ENCODE data around the gene BCL2. TPM values are rescaled to one million over a fixed set of nuclear protein-coding genes. Genes with fewer than 3 reads are reported as not detected.

Gene BCL2
- total RNA-seq, 1 donor from 2014 or later = 2.4 TPM

GRCh38 chr18:63315131-63315662 is 4.4 kb downstream of the BCL2 start:
- TF ChIP-seq CTCF (IDR thresholded peaks at IDR 0.05; ENCODE audit: insufficient read depth, low read length, severe bottlenecking) = no peak
- DNase-seq (ENCODE audit: low read depth) = no peak
- FAIRE-seq = no peak
- Histone ChIP-seq H3K27me3 (ENCODE audit: control insufficient read depth, insufficient read depth, low read length) (peaks cover 1% of the 10 kb centered on the region), H3K36me3 (ENCODE audit: control insufficient read depth, insufficient read depth, low read length) (no peaks in the 10 kb centered on the region), H3K4me3 (ENCODE audit: low read depth, low read length) (no peak overlapping the region)

- peaks cover 1% of the 10 kb centered on the region for H3K27me3 ChIP-seq (ENCODE audit: control insufficient read depth, insufficient read depth, low read length)
- no peak for TF ChIP-seq CTCF (IDR thresholded peaks at IDR 0.05; ENCODE audit: insufficient read depth, low read length, severe bottlenecking)
- DNase-seq (ENCODE audit: low read depth) = no peak
- H3K36me3 ChIP-seq (ENCODE audit: control insufficient read depth, insufficient read depth, low read length) = no peaks in the 10 kb centered on the region
- FAIRE-seq = no peak
- no peak overlapping the region for H3K4me3 ChIP-seq (ENCODE audit: low read depth, low read length)
These were observed 5.3 kb downstream of the BCL2 start for GRCh38 chr18:63314062-63314790.

- no peak overlapping the region for H3K4me3 ChIP-seq (ENCODE audit: low read depth, low read length)
- FAIRE-seq = no peak
These were observed 6.1 kb downstream of the BCL2 start for GRCh38 chr18:63313396-63313917.

GRCh38 chr18:63312737-63313395 is 6.7 kb downstream of the BCL2 start:
- DNase-seq (ENCODE audit: low read depth) = no peak
- FAIRE-seq = no peak
- H3K4me3 ChIP-seq (ENCODE audit: low read depth, low read length) = no peak overlapping the region

More at GRCh38 chr18:63313396-63313917, 6.1 kb downstream of the BCL2 start:
- TF ChIP-seq CTCF (IDR thresholded peaks at IDR 0.05; ENCODE audit: insufficient read depth, low read length, severe bottlenecking) = no peak
- no peak for DNase-seq (ENCODE audit: low read depth)
- no peaks in the 10 kb centered on the region for H3K36me3 ChIP-seq (ENCODE audit: control insufficient read depth, insufficient read depth, low read length)
- H3K27me3 ChIP-seq (ENCODE audit: control insufficient read depth, insufficient read depth, low read length) = no peaks in the 10 kb centered on the region

GRCh38 chr18:63312019-63312409 is 7.6 kb downstream of the BCL2 start:
- H3K4me3 ChIP-seq (ENCODE audit: low read depth, low read length) = no peak overlapping the region
- FAIRE-seq = no peak
- DNase-seq (ENCODE audit: low read depth) = no peak
- H3K36me3 ChIP-seq (ENCODE audit: control insufficient read depth, insufficient read depth, low read length) = no peaks in the 10 kb centered on the region
- H3K27me3 ChIP-seq (ENCODE audit: control insufficient read depth, insufficient read depth, low read length) = no peaks in the 10 kb centered on the region
- TF ChIP-seq CTCF (IDR thresholded peaks at IDR 0.05; ENCODE audit: insufficient read depth, low read length, severe bottlenecking) = no peak

More at GRCh38 chr18:63312737-63313395, 6.7 kb downstream of the BCL2 start:
- no peaks in the 10 kb centered on the region for H3K36me3 ChIP-seq (ENCODE audit: control insufficient read depth, insufficient read depth, low read length)
- TF ChIP-seq CTCF (IDR thresholded peaks at IDR 0.05; ENCODE audit: insufficient read depth, low read length, severe bottlenecking) = no peak
- H3K27me3 ChIP-seq (ENCODE audit: control insufficient read depth, insufficient read depth, low read length) = no peaks in the 10 kb centered on the region

Data from bronchial epithelial cell (primary cell).